GM19238 (cell line): ENCODE data around the gene GNPNAT1.
"Not testable (repeated sequence)": the region's sequence is repeated elsewhere in the genome, so short reads cannot be mapped to it uniquely, and the experiment has no call there.

Source experiments
- DNase-seq: peaks from one replicate; pipeline ENCODE4 v3.0.0; 2011; ENCODE audit warnings: low spot score; ENCODE audit not compliant: insufficient read length

The GNPNAT1 gene

DNA sequence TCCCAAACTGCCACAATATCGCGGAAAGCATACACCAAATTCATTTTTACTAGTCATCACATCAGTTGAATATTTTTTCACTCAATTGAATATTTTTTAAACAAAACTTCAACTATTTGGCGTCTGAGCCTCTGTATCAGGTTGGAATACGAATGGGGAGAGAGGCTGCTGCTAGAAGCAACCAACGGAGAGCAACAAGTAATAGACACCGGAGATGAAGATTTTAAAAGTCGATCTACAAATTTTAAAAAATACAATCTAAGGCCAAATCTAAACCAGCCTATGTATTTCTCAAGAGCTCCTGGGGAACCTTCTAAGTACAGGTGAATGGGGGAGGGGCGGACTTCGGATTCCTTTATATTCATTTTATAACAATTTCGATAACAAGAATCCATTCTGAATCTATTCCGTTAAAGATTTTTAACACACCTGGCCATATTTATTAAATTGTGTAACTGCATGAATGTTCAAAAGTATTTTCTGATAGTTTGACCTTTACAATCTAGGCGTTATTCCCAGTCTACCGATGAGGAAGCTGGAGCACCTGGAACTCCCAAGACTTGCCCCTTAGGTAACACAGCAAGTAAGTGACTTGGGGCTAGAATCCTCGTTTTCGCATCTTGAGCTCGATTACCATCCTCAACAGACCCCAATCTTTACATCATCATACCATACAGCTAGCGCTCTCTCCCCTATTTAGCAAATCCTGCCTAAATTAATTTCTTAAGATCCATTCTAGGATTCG is 1.2 kb downstream of the GNPNAT1 start:
- DNase-seq: no peak

DNA sequence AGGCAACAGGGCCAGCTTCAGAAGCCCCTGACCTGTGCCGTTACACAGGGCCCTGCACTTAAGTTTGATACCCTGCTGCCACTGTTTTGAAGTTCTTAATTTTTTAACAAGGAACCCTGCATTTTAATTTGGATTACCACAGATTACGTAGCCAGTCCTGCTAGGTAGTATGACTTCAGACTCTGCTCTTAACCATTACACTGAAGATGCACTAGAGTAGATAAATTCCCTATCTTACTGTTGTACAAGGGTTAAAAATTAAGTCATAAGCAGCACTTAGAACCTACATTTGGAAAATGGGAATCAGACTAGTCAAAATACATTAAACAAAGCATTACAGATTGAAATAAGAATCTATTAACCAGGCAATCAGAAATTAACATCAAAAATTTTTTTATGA is 2.3 kb downstream of the GNPNAT1 start:
- no peak for DNase-seq

DNA sequence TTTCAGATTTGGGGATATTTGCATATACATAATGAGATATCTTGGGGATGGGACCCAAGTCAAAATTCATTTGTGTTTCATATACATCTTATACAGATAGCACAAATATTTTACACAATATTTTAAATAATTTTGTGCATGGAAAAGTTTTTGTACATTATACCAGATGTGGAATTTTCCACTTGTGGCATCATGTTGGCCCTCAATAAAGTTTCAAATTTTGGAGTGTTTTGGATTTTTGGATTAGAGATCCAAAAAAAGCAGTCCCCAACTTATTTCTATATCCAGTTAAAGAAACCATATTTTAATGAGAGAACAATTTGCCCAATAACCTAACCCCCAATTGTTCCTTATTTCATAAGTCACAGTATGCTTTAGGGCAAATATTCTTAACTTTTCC is 4.5 kb downstream of the GNPNAT1 start:
- no peak for DNase-seq

DNA sequence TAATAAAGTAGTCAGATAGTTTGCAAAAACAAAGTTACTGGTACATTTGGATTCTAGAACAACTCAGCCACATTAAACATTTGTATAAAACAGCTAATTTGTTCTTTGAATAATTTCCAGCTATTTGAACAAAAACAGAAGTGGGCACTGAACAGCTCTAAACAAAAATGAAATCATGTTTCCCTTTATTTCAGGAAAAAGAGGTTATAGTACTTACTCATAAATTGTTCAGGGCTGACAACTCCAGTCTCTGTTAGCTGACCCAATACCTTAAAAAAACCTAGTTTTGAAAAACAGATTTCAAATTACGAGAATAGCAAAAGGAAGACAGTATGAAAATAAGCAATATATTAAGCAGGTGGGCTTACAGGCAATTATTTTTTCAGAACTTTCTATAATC is 8.2 kb downstream of the GNPNAT1 start:
- DNase-seq: no peak

DNA sequence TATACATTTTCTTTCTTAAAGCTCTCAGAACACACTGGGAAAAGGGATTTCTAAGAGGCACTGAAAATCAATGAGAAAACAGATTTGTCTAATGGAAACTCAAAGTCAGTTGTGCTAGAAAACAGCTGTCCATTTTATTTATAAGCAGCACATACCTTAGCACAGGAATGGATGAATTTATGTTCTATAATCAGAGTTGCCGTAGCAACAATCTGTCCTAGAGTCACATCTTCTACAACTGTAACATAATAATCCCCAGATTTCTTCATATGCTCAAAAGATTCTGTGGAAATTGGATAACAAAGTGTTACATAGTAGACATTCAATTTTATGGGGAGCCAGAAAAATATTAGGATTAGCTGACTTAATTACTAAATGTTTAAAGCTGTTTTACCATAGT is 9.8 kb downstream of the GNPNAT1 start:
- DNase-seq: no peak

GRCh38 chr14:52780893-52781292 is 10.5 kb downstream of the GNPNAT1 start:
- DNase-seq: no peak

DNA sequence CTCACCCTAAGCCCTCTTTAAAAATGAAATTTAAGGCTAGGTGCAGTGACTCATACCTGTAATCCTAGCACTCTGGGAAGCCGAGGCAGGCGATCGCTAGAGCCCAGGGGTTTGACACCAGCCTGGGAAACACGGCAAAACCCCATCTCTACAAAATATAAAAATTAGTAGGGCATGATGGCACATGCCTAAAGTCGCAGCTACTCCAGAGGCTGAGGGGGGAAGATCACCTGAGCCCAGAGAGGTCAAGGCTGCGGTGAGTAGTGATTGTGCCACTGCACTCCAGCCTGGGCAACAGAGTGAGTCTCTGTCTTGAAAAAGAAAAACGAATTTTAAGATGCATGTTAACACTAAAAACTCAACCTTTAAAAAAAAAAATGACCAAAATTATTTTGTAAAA is 12.7 kb downstream of the GNPNAT1 start:
- DNase-seq: no peak

GRCh38 chr14:52776816-52777215 is 14.6 kb downstream of the GNPNAT1 start:
- DNase-seq: no peak

DNA sequence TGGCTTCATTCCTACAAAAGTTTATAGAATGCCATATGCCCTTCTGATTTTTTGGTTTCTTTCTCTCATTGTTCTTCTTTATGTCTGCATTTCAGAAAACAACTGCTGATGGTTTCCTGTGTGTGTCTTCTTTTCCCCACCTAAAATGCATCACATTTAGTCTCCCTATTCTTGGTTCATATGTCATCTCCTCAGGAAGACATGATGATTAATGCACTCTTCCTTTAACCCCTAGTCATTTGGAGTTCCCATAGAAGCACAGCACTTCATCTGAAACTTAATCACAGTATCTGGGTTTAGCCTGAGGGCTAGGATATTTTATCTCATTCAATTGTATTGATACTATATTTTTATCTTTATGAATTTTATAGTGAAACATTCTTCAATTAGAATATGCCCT is 21.5 kb downstream of the GNPNAT1 start:
- DNase-seq: no peak

DNA sequence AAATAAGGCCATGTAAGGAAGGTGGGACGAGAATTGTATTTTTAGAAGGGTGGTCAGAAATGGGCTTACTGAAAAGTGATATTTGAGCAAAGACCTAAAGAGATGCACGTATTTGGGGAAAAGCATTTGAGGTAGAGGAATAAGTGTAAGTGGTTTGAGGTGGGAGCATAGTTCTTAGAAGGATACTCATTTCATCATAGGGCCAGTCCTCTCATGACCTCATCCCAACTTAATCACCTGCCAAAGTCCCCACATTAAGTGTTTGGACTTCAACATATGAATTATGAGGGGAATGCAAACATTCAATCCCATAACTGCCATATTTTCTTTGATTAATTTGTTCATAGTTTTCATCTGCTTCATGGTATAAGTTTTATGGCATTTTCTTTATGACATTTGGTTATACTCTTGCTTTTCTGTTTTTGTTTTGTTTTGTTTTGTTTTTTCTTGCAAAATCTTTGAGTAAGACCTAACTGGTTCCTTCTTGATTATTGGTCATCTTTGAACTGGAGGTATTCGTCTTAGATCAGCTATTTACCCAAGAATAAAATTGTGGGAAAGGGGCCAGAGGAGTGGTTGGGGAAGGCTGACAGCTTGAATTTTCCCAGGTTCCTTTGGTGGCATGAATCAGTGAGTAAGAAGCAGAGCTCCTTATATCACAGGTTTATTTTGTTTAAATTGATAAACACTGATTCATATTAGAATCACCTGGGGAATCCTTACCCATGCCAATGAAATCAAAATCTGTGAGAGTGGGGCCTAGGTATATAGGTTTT is 24.2 kb downstream of the GNPNAT1 start:
- DNase-seq: no peak

DNA sequence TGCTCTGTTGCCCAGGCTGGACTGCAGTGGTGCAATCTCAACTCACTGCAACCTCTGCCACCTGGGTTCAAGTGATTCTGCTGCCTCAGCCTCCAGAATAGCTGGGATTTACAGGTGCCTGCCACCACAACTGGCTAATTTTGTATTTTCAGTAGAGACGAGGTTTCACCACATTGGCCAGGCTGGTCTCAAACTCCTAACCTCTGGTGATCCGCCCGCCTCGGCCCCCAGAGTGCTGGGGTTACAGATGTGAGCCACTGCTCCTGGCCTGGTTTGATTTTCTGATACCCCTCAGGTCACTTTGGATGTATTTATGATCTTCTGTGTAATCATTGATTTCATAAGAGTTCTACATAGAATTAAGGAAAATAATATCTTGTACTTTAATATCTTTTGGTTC is 28.5 kb downstream of the GNPNAT1 start:
- DNase-seq: not testable (repeated sequence)

GRCh38 chr14:52759145-52759544 is 32.3 kb downstream of the GNPNAT1 start:
- no peak for DNase-seq

- DNase-seq: no peak
These were observed 35.6 kb downstream of the GNPNAT1 start for GRCh38 chr14:52755607-52756316.

DNA sequence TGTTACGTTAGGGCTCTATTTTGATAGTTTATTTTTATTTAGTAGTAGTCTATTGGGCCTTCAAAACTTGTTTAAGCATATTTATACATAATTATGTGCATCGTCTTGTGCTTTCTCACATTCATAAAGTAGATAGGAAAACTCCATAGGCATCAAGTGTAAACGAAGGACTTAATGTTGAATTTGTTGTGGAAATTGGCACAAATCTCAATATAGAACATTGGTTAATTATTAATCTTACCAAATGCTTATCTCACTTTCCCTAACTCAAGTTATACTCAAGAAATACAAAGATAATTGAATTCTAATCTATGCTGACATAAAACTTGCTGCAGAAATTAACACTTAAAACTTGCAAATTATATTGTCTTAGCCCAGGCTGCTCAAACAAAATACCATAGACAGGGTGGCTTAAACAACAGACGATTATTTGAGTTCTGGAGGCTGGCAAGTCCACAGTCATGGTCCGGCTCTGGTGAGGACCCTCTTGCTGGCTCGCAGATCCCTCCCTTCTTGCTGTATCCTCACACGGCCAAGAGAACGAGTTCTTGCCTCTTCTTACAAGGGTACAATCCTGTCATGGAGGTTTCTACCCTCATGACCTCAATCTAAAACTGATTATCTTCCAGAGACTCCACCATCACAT is 42.6 kb downstream of the GNPNAT1 start:
- DNase-seq: no peak

DNA sequence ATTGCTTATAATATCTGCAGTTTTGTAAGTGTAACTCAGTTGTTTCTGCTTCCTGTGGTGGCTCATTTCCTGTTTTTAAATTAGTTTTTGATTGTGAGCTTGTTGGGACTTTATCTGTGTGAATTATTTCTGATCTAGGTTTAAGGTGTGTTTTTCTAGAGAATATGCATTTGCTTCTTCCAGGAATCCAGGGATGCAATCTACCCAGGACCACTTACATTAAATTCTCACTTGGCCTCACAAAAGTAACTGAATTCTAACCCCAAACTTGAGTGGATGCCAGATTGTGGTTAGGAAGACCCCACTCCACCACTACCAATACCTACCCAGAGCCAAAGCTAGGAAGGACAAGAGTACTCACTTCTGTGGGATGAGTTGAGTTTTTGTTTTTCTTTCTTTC is 49.5 kb downstream of the GNPNAT1 start:
- no peak for DNase-seq

DNA sequence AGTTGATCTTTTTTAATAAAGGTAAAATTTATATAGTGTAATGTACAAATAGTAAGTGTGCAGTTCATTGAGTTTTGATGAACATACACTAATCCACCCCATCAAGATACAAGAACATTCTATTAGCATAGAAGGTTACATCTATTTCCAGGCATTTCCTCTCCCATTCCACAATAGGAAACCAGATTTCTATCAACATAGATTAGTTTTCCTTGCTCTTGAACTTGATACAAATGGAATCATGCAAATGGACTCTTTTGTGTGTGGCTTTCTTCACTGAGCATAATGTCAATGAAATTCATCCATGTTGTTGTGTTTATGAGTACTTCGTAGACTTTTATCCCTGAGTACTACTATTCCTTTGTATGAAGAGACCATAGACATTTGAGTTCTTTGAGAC is 50.7 kb downstream of the GNPNAT1 start:
- no peak for DNase-seq

DNA sequence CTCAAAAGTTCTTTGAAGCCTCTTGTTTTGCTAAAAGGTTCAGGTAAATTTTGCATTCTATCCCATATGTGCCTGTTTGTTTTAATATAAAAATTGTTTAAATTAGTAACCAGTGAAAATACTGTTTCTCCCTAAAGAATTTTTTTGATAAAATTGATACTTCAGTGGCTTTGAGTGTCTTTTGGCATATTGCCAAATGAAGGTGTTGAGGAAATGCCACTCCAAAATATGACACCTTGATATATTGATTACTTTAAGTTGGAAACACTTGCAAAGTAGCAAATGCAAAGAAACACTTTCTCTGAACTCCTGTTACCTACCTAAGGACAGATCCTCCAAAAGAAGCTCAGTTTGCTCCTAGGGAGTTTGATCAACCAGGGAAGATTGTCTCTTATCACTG is 53.0 kb downstream of the GNPNAT1 start:
- no peak for DNase-seq

- DNase-seq: no peak
These were observed 55.4 kb downstream of the GNPNAT1 start for GRCh38 chr14:52735921-52736489.

DNA sequence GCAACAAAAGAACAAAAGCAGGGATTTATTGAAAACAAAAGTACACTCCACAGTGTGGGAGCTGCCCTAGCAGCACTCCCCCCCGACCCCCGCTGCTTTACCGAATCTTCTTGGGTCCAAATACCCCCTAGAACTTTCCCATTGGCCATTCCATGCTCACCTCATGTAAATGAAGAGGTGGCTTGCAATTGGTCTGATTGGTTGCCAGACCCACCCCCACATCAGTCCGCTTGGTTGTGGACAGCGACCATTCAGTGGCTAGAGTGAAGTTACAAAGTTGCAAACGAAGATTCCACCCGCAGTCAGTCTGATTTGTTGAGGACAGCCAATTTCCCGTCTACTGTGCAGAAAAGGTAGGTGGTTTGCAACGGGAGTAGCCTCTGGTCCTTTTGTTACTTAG is 57.6 kb downstream of the GNPNAT1 start:
- DNase-seq: no peak

GRCh38 chr14:52730709-52731111 is 60.7 kb downstream of the GNPNAT1 start:
- DNase-seq: no peak

DNA sequence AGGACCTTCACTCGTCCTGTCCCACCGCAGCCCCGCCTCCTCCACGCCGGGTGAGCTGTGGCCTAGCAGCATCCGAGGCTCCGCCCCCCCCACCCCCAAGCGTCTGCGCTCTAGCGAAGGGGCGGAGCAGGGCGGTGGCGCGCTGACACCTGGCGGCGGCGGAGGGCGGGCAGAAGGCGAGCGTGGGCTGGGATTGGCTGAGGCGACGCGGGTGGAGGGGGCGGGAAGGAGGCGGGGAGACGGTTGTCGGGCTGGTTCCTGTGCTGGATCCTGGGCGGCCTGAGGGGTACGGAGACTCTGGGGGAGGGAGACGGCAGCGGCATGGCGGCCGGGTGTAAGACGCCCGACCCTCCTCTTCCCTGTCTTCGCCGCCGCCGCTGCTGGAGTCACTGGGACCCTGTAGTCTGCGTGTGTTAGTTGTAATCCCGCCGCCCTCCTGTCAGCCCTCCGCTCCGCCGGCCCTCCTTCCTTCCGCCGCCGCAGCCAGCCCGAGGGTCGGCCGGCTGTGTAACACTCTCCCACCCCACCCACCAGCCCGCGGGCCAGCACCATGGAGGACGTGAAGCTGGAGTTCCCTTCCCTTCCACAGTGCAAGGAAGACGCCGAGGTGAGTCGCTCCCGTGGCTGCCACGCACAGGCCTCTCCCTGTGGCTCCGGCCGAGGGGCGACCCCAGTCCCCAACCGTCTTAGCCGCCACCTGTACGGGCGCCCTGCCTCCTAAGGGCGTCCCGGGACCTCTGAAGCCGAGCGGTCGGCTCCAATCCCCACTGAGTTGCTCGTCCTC is 61.3 kb downstream of the GNPNAT1 start, which contains the start of gene STYX:
Gene STYX, plus strand, starts transcription at position 242 of the 784 bp plus-strand sequence. Its CDS starts 309 bp downstream, at position 551.
- peak; percentile 61 for DNase-seq
